ENCODE measurements around the gene PHPT1. TPM values are rescaled to one million over a fixed set of nuclear protein-coding genes. Genes with fewer than 3 reads are reported as not detected.

The PHPT1 gene
- total and polyA plus RNA-seq, 2 of the 13 experiments (the other 11 are each of a cell fraction or from before 2014, with no cell fraction given) = 189 to 192 TPM

- no peak for TF ChIP-seq ZNF510 (CRISPR knock-in tag; IDR thresholded peaks at IDR 0.05; ENCODE audit: low read depth)
- no peak for TF ChIP-seq ZNF224 (CRISPR knock-in tag; IDR thresholded peaks at IDR 0.05)
- no peak for TF ChIP-seq ZNF784 (CRISPR knock-in tag; IDR thresholded peaks at IDR 0.05; ENCODE audit: borderline replicate concordance)
- no peak for TF ChIP-seq ZNF318 (CRISPR knock-in tag; IDR thresholded peaks at IDR 0.05)
- TF ChIP-seq KDM2A (CRISPR knock-in tag; IDR thresholded peaks at IDR 0.05; ENCODE audit: borderline replicate concordance, low read depth) = no peak
- TF ChIP-seq ZC3H13 (CRISPR knock-in tag; IDR thresholded peaks at IDR 0.05) = no peak
- TF ChIP-seq HOXA7 (CRISPR knock-in tag; IDR thresholded peaks at IDR 0.05) = no peak
- TF ChIP-seq RXRB (CRISPR knock-in tag; IDR thresholded peaks at IDR 0.05; ENCODE audit: borderline replicate concordance) = 0 out of 2 replicates have a peak, but pooled peaks have one; percentile 10
- TF ChIP-seq PHF20 (CRISPR knock-in tag; IDR thresholded peaks at IDR 0.05) = 0 out of 2 replicates have a peak, but pooled peaks have one; percentile 11
- TF ChIP-seq FIP1L1 (IDR thresholded peaks at IDR 0.05; ENCODE audit: borderline replicate concordance, insufficient read depth, low read depth, low read length) = no peak
- TF ChIP-seq SIN3B (IDR thresholded peaks at IDR 0.05; ENCODE audit: low read length) = no peak
- 0 out of 2 replicates have a peak, but pooled peaks have one; percentile 29 for TF ChIP-seq SIN3A (IDR thresholded peaks at IDR 0.05; ENCODE audit: borderline replicate concordance, low read depth, low read length)
- no peak for TF ChIP-seq THYN1 (CRISPR knock-in tag; IDR thresholded peaks at IDR 0.05; ENCODE audit: borderline replicate concordance, low read depth)
- no peak for TF ChIP-seq HNRNPH1 (optimal IDR thresholded peaks at IDR 0.05; ENCODE audit: low read depth, low read length)
- TF ChIP-seq ZNF280B (CRISPR knock-in tag; IDR thresholded peaks at IDR 0.05; ENCODE audit: borderline replicate concordance) = peak; percentile 26; the same call in 1 of the 2 replicates
- peak; percentile 47; the same call in 1 of the 2 replicates for TF ChIP-seq RARA (CRISPR knock-in tag; IDR thresholded peaks at IDR 0.05)
- no peak for TF ChIP-seq GPBP1L1 (CRISPR knock-in tag; IDR thresholded peaks at IDR 0.05)
- no peak for TF ChIP-seq FOXJ3 (CRISPR knock-in tag; IDR thresholded peaks at IDR 0.05; ENCODE audit: borderline replicate concordance)
These were observed 32.5 kb downstream of the PHPT1 start (continued) for GRCh38 chr9:136881691-136882108.

All from HepG2 (cell line).